ENCODE data around the gene CHERP. TPM values are rescaled to one million over a fixed set of nuclear protein-coding genes. Genes with fewer than 3 reads are reported as not detected.
A peak's percentile ranks its signal among the peaks of the same experiment; 100 is the strongest.

CHERP gene
- total and polyA plus RNA-seq, 2 of the 13 experiments (the other 11 are each of a cell fraction or from before 2014, with no cell fraction given) = 4.3 to 5.4 TPM

DNA sequence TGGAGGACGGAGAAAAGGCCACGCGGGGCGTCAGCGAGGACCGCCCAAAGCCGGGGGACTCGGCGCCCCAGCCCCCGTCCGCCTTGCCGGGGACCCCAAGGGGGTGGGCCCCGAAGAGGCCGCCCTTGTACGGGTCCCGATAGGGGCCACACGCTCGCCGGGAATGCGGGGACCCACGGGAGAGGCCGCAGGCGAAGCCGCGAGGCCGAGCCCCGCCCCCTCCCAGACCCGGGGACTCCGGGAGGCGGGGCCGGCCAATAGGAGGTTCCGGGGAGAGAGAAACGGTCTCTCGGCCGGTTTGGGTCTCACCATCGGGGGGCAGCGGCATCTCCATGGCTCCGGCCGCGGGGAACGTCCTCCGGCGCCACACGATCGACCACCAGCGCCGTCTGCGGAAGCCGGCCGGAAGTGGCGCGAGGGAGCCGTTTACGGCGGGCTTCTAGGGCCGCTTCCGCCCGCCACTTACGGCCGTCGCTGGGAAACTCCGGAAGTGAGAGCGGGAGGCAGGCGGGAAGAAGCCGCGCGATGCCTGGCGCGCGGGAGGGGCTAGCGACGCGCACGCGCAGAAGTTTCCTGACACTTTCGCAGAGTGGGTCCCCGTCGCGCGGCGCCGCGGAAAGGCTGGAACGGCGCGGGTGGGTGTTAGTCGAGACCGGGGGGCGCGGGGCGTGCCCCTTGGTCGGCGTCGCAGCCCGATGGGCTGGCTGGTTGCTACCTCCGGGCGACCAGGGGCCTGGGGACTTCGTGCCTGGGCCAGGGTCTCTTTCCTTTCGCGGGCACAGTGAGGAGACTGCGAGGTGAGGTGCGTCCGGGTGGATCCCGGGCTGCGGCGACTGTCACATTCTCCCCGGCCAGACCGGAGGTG lies at the start of gene CHERP (continued):
- TF ChIP-seq, protein P1, sequence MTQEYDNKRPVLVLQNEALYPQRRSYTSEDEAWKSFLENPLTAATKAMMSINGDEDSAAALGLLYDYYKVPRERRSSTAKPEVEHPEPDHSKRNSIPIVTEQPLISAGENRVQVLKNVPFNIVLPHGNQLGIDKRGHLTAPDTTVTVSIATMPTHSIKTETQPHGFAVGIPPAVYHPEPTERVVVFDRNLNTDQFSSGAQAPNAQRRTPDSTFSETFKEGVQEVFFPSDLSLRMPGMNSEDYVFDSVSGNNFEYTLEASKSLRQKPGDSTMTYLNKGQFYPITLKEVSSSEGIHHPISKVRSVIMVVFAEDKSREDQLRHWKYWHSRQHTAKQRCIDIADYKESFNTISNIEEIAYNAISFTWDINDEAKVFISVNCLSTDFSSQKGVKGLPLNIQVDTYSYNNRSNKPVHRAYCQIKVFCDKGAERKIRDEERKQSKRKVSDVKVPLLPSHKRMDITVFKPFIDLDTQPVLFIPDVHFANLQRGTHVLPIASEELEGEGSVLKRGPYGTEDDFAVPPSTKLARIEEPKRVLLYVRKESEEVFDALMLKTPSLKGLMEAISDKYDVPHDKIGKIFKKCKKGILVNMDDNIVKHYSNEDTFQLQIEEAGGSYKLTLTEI (CRISPR knock-in tag; conservative IDR thresholded peaks at IDR 0.05) = no peak
- TF ChIP-seq, protein P2, sequence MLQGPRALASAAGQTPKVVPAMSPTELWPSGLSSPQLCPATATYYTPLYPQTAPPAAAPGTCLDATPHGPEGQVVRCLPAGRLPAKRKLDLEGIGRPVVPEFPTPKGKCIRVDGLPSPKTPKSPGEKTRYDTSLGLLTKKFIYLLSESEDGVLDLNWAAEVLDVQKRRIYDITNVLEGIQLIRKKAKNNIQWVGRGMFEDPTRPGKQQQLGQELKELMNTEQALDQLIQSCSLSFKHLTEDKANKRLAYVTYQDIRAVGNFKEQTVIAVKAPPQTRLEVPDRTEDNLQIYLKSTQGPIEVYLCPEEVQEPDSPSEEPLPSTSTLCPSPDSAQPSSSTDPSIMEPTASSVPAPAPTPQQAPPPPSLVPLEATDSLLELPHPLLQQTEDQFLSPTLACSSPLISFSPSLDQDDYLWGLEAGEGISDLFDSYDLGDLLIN (CRISPR knock-in tag; IDR thresholded peaks at IDR 0.05; ENCODE audit: borderline replicate concordance) = peak; percentile 68; the same call in 1 of the 2 replicates
- TF ChIP-seq ZNF296 (CRISPR knock-in tag; conservative IDR thresholded peaks at IDR 0.05) (no peak), SNAI1 (CRISPR knock-in tag; IDR thresholded peaks at IDR 0.05; ENCODE audit: borderline replicate concordance) (peak; percentile 53; the same call in 1 of the 2 replicates), ZNF17 (CRISPR knock-in tag; IDR thresholded peaks at IDR 0.05) (no peak), FOSL2 (CRISPR knock-in tag; IDR thresholded peaks at IDR 0.05) (no peak), ZNF235 (CRISPR knock-in tag; IDR thresholded peaks at IDR 0.05; ENCODE audit: borderline replicate concordance) (no peak), PAF1 (CRISPR knock-in tag; IDR thresholded peaks at IDR 0.05) (no peak), NCOR1 (IDR thresholded peaks at IDR 0.05; ENCODE audit: borderline replicate concordance, low read length) (no peak), ZNF124 (CRISPR knock-in tag; IDR thresholded peaks at IDR 0.05) (no peak), KLF13 (CRISPR knock-in tag; IDR thresholded peaks at IDR 0.05) (no peak), MIER2 (CRISPR knock-in tag; IDR thresholded peaks at IDR 0.05) (no peak), ARID2 (CRISPR knock-in tag; IDR thresholded peaks at IDR 0.05; ENCODE audit: borderline replicate concordance) (no peak), FOXC1 (CRISPR knock-in tag; IDR thresholded peaks at IDR 0.05; ENCODE audit: borderline replicate concordance) (no peak), ZMYM3 (CRISPR knock-in tag; IDR thresholded peaks at IDR 0.05) (no peak; the same call in 1 of the 2 replicates), ZNF350 (CRISPR knock-in tag; IDR thresholded peaks at IDR 0.05; ENCODE audit: borderline replicate concordance, low read depth) (peak; percentile 54; the same call in 1 of the 2 replicates), SRY (CRISPR knock-in tag; IDR thresholded peaks at IDR 0.05) (peak; percentile 67), ATF7 (IDR thresholded peaks at IDR 0.05) (no peak), ATF7 (CRISPR knock-in tag; IDR thresholded peaks at IDR 0.05) (no peak), NPAS2 (CRISPR knock-in tag; IDR thresholded peaks at IDR 0.05; ENCODE audit: borderline replicate concordance) (no peak), ZNF75D (CRISPR knock-in tag; IDR thresholded peaks at IDR 0.05; ENCODE audit: borderline replicate concordance) (no peak)
- TF ChIP-seq, protein P3, sequence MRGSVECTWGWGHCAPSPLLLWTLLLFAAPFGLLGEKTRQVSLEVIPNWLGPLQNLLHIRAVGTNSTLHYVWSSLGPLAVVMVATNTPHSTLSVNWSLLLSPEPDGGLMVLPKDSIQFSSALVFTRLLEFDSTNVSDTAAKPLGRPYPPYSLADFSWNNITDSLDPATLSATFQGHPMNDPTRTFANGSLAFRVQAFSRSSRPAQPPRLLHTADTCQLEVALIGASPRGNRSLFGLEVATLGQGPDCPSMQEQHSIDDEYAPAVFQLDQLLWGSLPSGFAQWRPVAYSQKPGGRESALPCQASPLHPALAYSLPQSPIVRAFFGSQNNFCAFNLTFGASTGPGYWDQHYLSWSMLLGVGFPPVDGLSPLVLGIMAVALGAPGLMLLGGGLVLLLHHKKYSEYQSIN (CRISPR knock-in tag; IDR thresholded peaks at IDR 0.05; ENCODE audit: borderline replicate concordance) = no peak
- TF ChIP-seq, protein P4, sequence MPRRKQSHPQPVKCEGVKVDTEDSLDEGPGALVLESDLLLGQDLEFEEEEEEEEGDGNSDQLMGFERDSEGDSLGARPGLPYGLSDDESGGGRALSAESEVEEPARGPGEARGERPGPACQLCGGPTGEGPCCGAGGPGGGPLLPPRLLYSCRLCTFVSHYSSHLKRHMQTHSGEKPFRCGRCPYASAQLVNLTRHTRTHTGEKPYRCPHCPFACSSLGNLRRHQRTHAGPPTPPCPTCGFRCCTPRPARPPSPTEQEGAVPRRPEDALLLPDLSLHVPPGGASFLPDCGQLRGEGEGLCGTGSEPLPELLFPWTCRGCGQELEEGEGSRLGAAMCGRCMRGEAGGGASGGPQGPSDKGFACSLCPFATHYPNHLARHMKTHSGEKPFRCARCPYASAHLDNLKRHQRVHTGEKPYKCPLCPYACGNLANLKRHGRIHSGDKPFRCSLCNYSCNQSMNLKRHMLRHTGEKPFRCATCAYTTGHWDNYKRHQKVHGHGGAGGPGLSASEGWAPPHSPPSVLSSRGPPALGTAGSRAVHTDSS (CRISPR knock-in tag; conservative IDR thresholded peaks at IDR 0.05) = no peak
- TF ChIP-seq, protein P5, sequence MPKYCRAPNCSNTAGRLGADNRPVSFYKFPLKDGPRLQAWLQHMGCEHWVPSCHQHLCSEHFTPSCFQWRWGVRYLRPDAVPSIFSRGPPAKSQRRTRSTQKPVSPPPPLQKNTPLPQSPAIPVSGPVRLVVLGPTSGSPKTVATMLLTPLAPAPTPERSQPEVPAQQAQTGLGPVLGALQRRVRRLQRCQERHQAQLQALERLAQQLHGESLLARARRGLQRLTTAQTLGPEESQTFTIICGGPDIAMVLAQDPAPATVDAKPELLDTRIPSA (CRISPR knock-in tag; IDR thresholded peaks at IDR 0.05; ENCODE audit: borderline replicate concordance) = no peak; the same call in 1 of the 2 replicates

Measured in HepG2 (cell line).